Measurements from ENCODE around the gene ITSN2.

ITSN2 gene

GRCh38 chr2:24285484-24286152, 74.7 kb downstream of the ITSN2 start:
- Histone ChIP-seq H3K9me3 (no peaks in the 10 kb centered on the region), H3K36me3 (peaks cover 50% of the 10 kb centered on the region), H3K4me3 (no peak overlapping the region), H3K4me2 (no peak overlapping the region), H3K9ac (no peak overlapping the region), H3K27ac (no peak overlapping the region), H3K27me3 (no peaks in the 10 kb centered on the region), H3K4me1 (no peaks in the 10 kb centered on the region), H4K20me1 (no peaks in the 10 kb centered on the region)
- TF ChIP-seq Cebpa-rat (IDR thresholded peaks at IDR 0.05), result no peak

- no peaks in the 10 kb centered on the region for H4K20me1 ChIP-seq
- H3K9me3 ChIP-seq, result no peaks in the 10 kb centered on the region
- no peak for TF ChIP-seq Cebpa-rat (IDR thresholded peaks at IDR 0.05)
- H3K36me3 ChIP-seq, result peaks cover 53% of the 10 kb centered on the region
- H3K9ac ChIP-seq, result no peak overlapping the region
- no peaks in the 10 kb centered on the region for H3K27me3 ChIP-seq
- no peak overlapping the region for H3K4me3 ChIP-seq
- no peak overlapping the region for H3K27ac ChIP-seq
- H3K4me2 ChIP-seq, result no peak overlapping the region
- no peaks in the 10 kb centered on the region for H3K4me1 ChIP-seq
Measured at GRCh38 chr2:24280645-24281044, 79.7 kb downstream of the ITSN2 start.

GRCh38 chr2:24280161-24280560, 80.2 kb downstream of the ITSN2 start:
- no peak overlapping the region for H3K4me2 ChIP-seq

GRCh38 chr2:24276349-24276899, 83.9 kb downstream of the ITSN2 start:
- H3K36me3 ChIP-seq, result peaks cover 61% of the 10 kb centered on the region
- no peak overlapping the region for H3K4me3 ChIP-seq
- no peaks in the 10 kb centered on the region for H4K20me1 ChIP-seq
- H3K4me1 ChIP-seq, result no peaks in the 10 kb centered on the region
- no peaks in the 10 kb centered on the region for H3K9me3 ChIP-seq
- no peak for TF ChIP-seq Cebpa-rat (IDR thresholded peaks at IDR 0.05)
- H3K4me2 ChIP-seq, result no peak overlapping the region
- no peak overlapping the region for H3K27ac ChIP-seq
- no peak overlapping the region for H3K9ac ChIP-seq
- H3K27me3 ChIP-seq, result no peaks in the 10 kb centered on the region

More at GRCh38 chr2:24280161-24280560, 80.2 kb downstream of the ITSN2 start:
- no peaks in the 10 kb centered on the region for H3K4me1 ChIP-seq
- H3K27ac ChIP-seq, result no peak overlapping the region
- H3K4me3 ChIP-seq, result no peak overlapping the region
- no peaks in the 10 kb centered on the region for H4K20me1 ChIP-seq
- H3K27me3 ChIP-seq, result no peaks in the 10 kb centered on the region
- H3K36me3 ChIP-seq, result peaks cover 52% of the 10 kb centered on the region
- TF ChIP-seq Cebpa-rat (IDR thresholded peaks at IDR 0.05), result no peak
- H3K9me3 ChIP-seq, result no peaks in the 10 kb centered on the region
- H3K9ac ChIP-seq, result no peak overlapping the region

GRCh38 chr2:24274809-24275208, 85.5 kb downstream of the ITSN2 start:
- H3K36me3 ChIP-seq, result peaks cover 59% of the 10 kb centered on the region
- H3K27me3 ChIP-seq, result no peaks in the 10 kb centered on the region
- H4K20me1 ChIP-seq, result no peaks in the 10 kb centered on the region
- TF ChIP-seq Cebpa-rat (IDR thresholded peaks at IDR 0.05), result no peak
- no peak overlapping the region for H3K9ac ChIP-seq
- H3K4me1 ChIP-seq, result no peaks in the 10 kb centered on the region
- H3K4me3 ChIP-seq, result no peak overlapping the region
- no peak overlapping the region for H3K27ac ChIP-seq
- H3K9me3 ChIP-seq, result no peaks in the 10 kb centered on the region
- no peak overlapping the region for H3K4me2 ChIP-seq

- peaks cover 64% of the 10 kb centered on the region for H3K36me3 ChIP-seq
- H3K27me3 ChIP-seq, result no peaks in the 10 kb centered on the region
- H3K4me1 ChIP-seq, result no peaks in the 10 kb centered on the region
- no peaks in the 10 kb centered on the region for H3K9me3 ChIP-seq
- TF ChIP-seq Cebpa-rat (IDR thresholded peaks at IDR 0.05), result no peak
- H3K9ac ChIP-seq, result no peak overlapping the region
- no peak overlapping the region for H3K4me2 ChIP-seq
- no peak overlapping the region for H3K27ac ChIP-seq
- H4K20me1 ChIP-seq, result no peaks in the 10 kb centered on the region
- no peak overlapping the region for H3K4me3 ChIP-seq
Measured at GRCh38 chr2:24273598-24273997, 86.7 kb downstream of the ITSN2 start.

- H4K20me1 ChIP-seq, result no peaks in the 10 kb centered on the region
- no peak overlapping the region for H3K27ac ChIP-seq
- no peak overlapping the region for H3K4me3 ChIP-seq
- H3K4me1 ChIP-seq, result no peaks in the 10 kb centered on the region
- TF ChIP-seq Cebpa-rat (IDR thresholded peaks at IDR 0.05), result no peak
- H3K4me2 ChIP-seq, result no peak overlapping the region
- H3K9ac ChIP-seq, result no peak overlapping the region
- no peaks in the 10 kb centered on the region for H3K27me3 ChIP-seq
- H3K36me3 ChIP-seq, result peaks cover 64% of the 10 kb centered on the region
- H3K9me3 ChIP-seq, result no peaks in the 10 kb centered on the region
Measured at GRCh38 chr2:24272907-24273306, 87.4 kb downstream of the ITSN2 start.

GRCh38 chr2:24272161-24272802, 88.1 kb downstream of the ITSN2 start:
- no peaks in the 10 kb centered on the region for H3K9me3 ChIP-seq
- H4K20me1 ChIP-seq, result no peaks in the 10 kb centered on the region

GRCh38 chr2:24269265-24269664, 91.1 kb downstream of the ITSN2 start:
- H3K4me3 ChIP-seq, result no peak overlapping the region
- H3K36me3 ChIP-seq, result peaks cover 74% of the 10 kb centered on the region
- no peak overlapping the region for H3K27ac ChIP-seq
- no peaks in the 10 kb centered on the region for H4K20me1 ChIP-seq
- no peak overlapping the region for H3K4me2 ChIP-seq
- no peaks in the 10 kb centered on the region for H3K27me3 ChIP-seq
- no peaks in the 10 kb centered on the region for H3K4me1 ChIP-seq
- H3K9ac ChIP-seq, result no peak overlapping the region
- H3K9me3 ChIP-seq, result no peaks in the 10 kb centered on the region
- TF ChIP-seq Cebpa-rat (IDR thresholded peaks at IDR 0.05), result no peak

More at GRCh38 chr2:24272161-24272802, 88.1 kb downstream of the ITSN2 start:
- H3K27me3 ChIP-seq, result no peaks in the 10 kb centered on the region
- no peak overlapping the region for H3K4me2 ChIP-seq
- no peaks in the 10 kb centered on the region for H3K4me1 ChIP-seq
- H3K27ac ChIP-seq, result no peak overlapping the region
- H3K9ac ChIP-seq, result no peak overlapping the region
- no peak for TF ChIP-seq Cebpa-rat (IDR thresholded peaks at IDR 0.05)
- peaks cover 69% of the 10 kb centered on the region for H3K36me3 ChIP-seq
- no peak overlapping the region for H3K4me3 ChIP-seq

GRCh38 chr2:24265212-24265611, 95.1 kb downstream of the ITSN2 start:
- no peak for TF ChIP-seq Cebpa-rat (IDR thresholded peaks at IDR 0.05)
- H3K36me3 ChIP-seq, result peaks cover 65% of the 10 kb centered on the region
- H3K9ac ChIP-seq, result no peak overlapping the region
- no peaks in the 10 kb centered on the region for H4K20me1 ChIP-seq
- no peaks in the 10 kb centered on the region for H3K4me1 ChIP-seq
- H3K4me3 ChIP-seq, result no peak overlapping the region
- no peaks in the 10 kb centered on the region for H3K9me3 ChIP-seq
- no peak overlapping the region for H3K4me2 ChIP-seq
- no peak overlapping the region for H3K27ac ChIP-seq
- H3K27me3 ChIP-seq, result no peaks in the 10 kb centered on the region
